ENCODE measurements around the gene SMARCB1.

GRCh38 chr22:23796461-23796860 lies 9.7 kb downstream of the SMARCB1 start:
- TF ChIP-seq POLR2AphosphoS5 (IDR thresholded peaks at IDR 0.05; ENCODE audit: low read depth) (no peak), EZH2 (IDR thresholded peaks at IDR 0.05; ENCODE audit: low read depth, unreplicated experiment) (no peak), ZNF331 (CRISPR knock-in tag; IDR thresholded peaks at IDR 0.05; ENCODE audit: low read depth) (no peak), REST (IDR thresholded peaks at IDR 0.05; ENCODE audit: unreplicated experiment) (no peak), EZH2phosphoT487 (IDR thresholded peaks at IDR 0.05; ENCODE audit: unreplicated experiment) (no peak), CREB1 (CRISPR knock-in tag; IDR thresholded peaks at IDR 0.05; ENCODE audit: low read depth) (no peak), JUNB (IDR thresholded peaks at IDR 0.05; ENCODE audit: unreplicated experiment) (no peak)
- TF ChIP-seq, protein P1, sequence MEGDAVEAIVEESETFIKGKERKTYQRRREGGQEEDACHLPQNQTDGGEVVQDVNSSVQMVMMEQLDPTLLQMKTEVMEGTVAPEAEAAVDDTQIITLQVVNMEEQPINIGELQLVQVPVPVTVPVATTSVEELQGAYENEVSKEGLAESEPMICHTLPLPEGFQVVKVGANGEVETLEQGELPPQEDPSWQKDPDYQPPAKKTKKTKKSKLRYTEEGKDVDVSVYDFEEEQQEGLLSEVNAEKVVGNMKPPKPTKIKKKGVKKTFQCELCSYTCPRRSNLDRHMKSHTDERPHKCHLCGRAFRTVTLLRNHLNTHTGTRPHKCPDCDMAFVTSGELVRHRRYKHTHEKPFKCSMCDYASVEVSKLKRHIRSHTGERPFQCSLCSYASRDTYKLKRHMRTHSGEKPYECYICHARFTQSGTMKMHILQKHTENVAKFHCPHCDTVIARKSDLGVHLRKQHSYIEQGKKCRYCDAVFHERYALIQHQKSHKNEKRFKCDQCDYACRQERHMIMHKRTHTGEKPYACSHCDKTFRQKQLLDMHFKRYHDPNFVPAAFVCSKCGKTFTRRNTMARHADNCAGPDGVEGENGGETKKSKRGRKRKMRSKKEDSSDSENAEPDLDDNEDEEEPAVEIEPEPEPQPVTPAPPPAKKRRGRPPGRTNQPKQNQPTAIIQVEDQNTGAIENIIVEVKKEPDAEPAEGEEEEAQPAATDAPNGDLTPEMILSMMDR (conservative IDR thresholded peaks at IDR 0.05; ENCODE audit: low read depth in 2 of 2), result no peak

Data from GM23338 (cell line).